KMS-11 (cell line): ENCODE results near the gene NUP85.

ENCODE experiments used
- H2AFZ ChIP-seq: fragments of 200-600 bp; sonication (generic); 2 replicates; pipeline ENCODE4 v1.6.1; 2016; ENCODE audit warnings: antibody characterized with exemption, mixed run types, low read depth
- H3K27ac ChIP-seq: fragments of 200-600 bp; sonication (generic); 2 replicates; pipeline ENCODE4 v1.6.1; 2016; ENCODE audit warnings: mild to moderate bottlenecking, mixed run types
- H3K27me3 ChIP-seq: fragments of 200-600 bp; sonication (generic); 2 replicates; pipeline ENCODE4 v1.6.1; 2017; ENCODE audit warnings: mild to moderate bottlenecking, low read depth, mixed run types, moderate library complexity; ENCODE audit not compliant: insufficient read depth
- H3K36me3 ChIP-seq: fragments of 200-600 bp; sonication (generic); 2 replicates; pipeline ENCODE4 v1.6.1; 2017; ENCODE audit warnings: mild to moderate bottlenecking, mixed run types; ENCODE audit not compliant: insufficient read depth
- H3K4me1 ChIP-seq: fragments of 200-600 bp; sonication (generic); 2 replicates; pipeline ENCODE4 v1.6.1; 2016; ENCODE audit warnings: mild to moderate bottlenecking, low read depth, mixed run types; ENCODE audit not compliant: poor library complexity, severe bottlenecking
- H3K4me2 ChIP-seq: fragments of 200-600 bp; sonication (generic); 2 replicates; pipeline ENCODE4 v1.7.0; 2016; ENCODE audit warnings: mild to moderate bottlenecking, mixed run types
- H3K4me3 ChIP-seq: fragments of 200-600 bp; sonication (generic); IDR thresholded peaks from 2 replicates; pipeline ENCODE4 v1.6.1; 2017; ENCODE audit warnings: low read depth, low read length, mixed read lengths; ENCODE audit not compliant: insufficient read depth
- H3K79me2 ChIP-seq: fragments of 200-600 bp; sonication (generic); 2 replicates; pipeline ENCODE4 v1.6.1; 2016; ENCODE audit warnings: low read depth, mixed run types; ENCODE audit not compliant: insufficient read depth
- H3K9ac ChIP-seq: fragments of 200-600 bp; sonication (generic); 2 replicates; pipeline ENCODE4 v1.6.1; 2016; ENCODE audit warnings: mild to moderate bottlenecking, mixed run types
- H4K20me1 ChIP-seq: fragments of 200-600 bp; sonication (generic); 2 replicates; pipeline ENCODE4 v1.6.1; 2016; ENCODE audit warnings: mild to moderate bottlenecking, mixed run types; ENCODE audit not compliant: insufficient read depth
- CTCF ChIP-seq: fragments of 200-600 bp; sonication (generic); conservative IDR thresholded peaks from 2 replicates; pipeline ENCODE4 v1.6.1; 2017; ENCODE audit warnings: low read depth, mild to moderate bottlenecking, antibody characterized with exemption, low read length, moderate library complexity, mixed read lengths

NUP85 gene

GRCh38 chr17:75240394-75241142, 35.1 kb downstream of the NUP85 start:
- no peak overlapping the region for H2AFZ ChIP-seq
- no peak overlapping the region for H3K27ac ChIP-seq
- no peaks in the 10 kb centered on the region; the same call in 1 of the 2 replicates for H3K36me3 ChIP-seq
- TF ChIP-seq CTCF = peak; percentile 59
- no peaks in the 10 kb centered on the region for H3K27me3 ChIP-seq
- H3K4me1 ChIP-seq = peaks cover 8% of the 10 kb centered on the region
- no peak overlapping the region for H3K4me3 ChIP-seq
- H4K20me1 ChIP-seq = peaks cover 6% of the 10 kb centered on the region; the same call in 1 of the 2 replicates
- H3K79me2 ChIP-seq = no peaks in the 10 kb centered on the region
- H3K9ac ChIP-seq = no peak overlapping the region
- H3K4me2 ChIP-seq = no peak overlapping the region

GRCh38 chr17:75241143-75241430, 35.6 kb downstream of the NUP85 start:
- Histone ChIP-seq H3K27me3 (no peaks in the 10 kb centered on the region), H2AFZ (no peak overlapping the region), H3K4me1 (peaks cover 8% of the 10 kb centered on the region), H3K27ac (no peak overlapping the region), H3K9ac (no peak overlapping the region), H3K4me3 (no peak overlapping the region), H3K79me2 (no peaks in the 10 kb centered on the region), H3K36me3 (no peaks in the 10 kb centered on the region; the same call in 1 of the 2 replicates), H4K20me1 (peaks cover 6% of the 10 kb centered on the region; the same call in 1 of the 2 replicates), H3K4me2 (no peak overlapping the region)
- TF ChIP-seq CTCF = no peak

GRCh38 chr17:75241502-75241901, 36.0 kb downstream of the NUP85 start:
- Histone ChIP-seq H3K4me2 (no peak overlapping the region), H3K4me3 (no peak overlapping the region), H2AFZ (no peak overlapping the region), H4K20me1 (peaks cover 6% of the 10 kb centered on the region; the same call in 1 of the 2 replicates), H3K27me3 (no peaks in the 10 kb centered on the region), H3K36me3 (no peaks in the 10 kb centered on the region; the same call in 1 of the 2 replicates), H3K9ac (no peak overlapping the region), H3K27ac (no peak overlapping the region), H3K4me1 (peaks cover 8% of the 10 kb centered on the region), H3K79me2 (no peaks in the 10 kb centered on the region)
- no peak for TF ChIP-seq CTCF

GRCh38 chr17:75241996-75242460, 36.5 kb downstream of the NUP85 start:
- no peaks in the 10 kb centered on the region; the same call in 1 of the 2 replicates for H3K36me3 ChIP-seq
- no peaks in the 10 kb centered on the region for H3K27me3 ChIP-seq
- H2AFZ ChIP-seq = no peak overlapping the region
- peaks cover 4% of the 10 kb centered on the region; the same call in 1 of the 2 replicates for H3K79me2 ChIP-seq
- no peak overlapping the region for H3K9ac ChIP-seq
- H4K20me1 ChIP-seq = peaks cover 6% of the 10 kb centered on the region; the same call in 1 of the 2 replicates
- H3K27ac ChIP-seq = no peak overlapping the region
- no peak overlapping the region for H3K4me2 ChIP-seq
- TF ChIP-seq CTCF = no peak
- H3K4me1 ChIP-seq = peaks cover 8% of the 10 kb centered on the region
- H3K4me3 ChIP-seq = no peak overlapping the region
